HG02938 (cell line): ENCODE data around the gene SPSB2.

Source experiments
- ATAC-seq: cut with Tn5 transposase; IDR thresholded peaks from one replicate; pipeline ENCODE4 v1.9.1; 2021; ENCODE audit warnings: mild to moderate bottlenecking, moderate library complexity; ENCODE audit not compliant: unreplicated experiment

SPSB2 gene

GRCh38 chr12:6821591-6822425 lies 51.3 kb downstream of the SPSB2 start, which contains the start of gene GPR162:
GPR162 (plus strand) TSS chr12:6821821; CDS start chr12:6823899, 2,078 bp downstream.
- no peak for ATAC-seq
